HG03558 (cell line): ENCODE data around the gene DPH7.
"Not testable (repeated sequence)": the region's sequence is repeated elsewhere in the genome, so short reads cannot be mapped to it uniquely, and the experiment has no call there.

Source experiments
- ATAC-seq: cut with Tn5 transposase; IDR thresholded peaks from one replicate; pipeline ENCODE4 v1.9.1; 2021; ENCODE audit warnings: moderate number of reproducible peaks; ENCODE audit not compliant: unreplicated experiment; ENCODE audit errors: extremely low read depth

Gene DPH7

DNA sequence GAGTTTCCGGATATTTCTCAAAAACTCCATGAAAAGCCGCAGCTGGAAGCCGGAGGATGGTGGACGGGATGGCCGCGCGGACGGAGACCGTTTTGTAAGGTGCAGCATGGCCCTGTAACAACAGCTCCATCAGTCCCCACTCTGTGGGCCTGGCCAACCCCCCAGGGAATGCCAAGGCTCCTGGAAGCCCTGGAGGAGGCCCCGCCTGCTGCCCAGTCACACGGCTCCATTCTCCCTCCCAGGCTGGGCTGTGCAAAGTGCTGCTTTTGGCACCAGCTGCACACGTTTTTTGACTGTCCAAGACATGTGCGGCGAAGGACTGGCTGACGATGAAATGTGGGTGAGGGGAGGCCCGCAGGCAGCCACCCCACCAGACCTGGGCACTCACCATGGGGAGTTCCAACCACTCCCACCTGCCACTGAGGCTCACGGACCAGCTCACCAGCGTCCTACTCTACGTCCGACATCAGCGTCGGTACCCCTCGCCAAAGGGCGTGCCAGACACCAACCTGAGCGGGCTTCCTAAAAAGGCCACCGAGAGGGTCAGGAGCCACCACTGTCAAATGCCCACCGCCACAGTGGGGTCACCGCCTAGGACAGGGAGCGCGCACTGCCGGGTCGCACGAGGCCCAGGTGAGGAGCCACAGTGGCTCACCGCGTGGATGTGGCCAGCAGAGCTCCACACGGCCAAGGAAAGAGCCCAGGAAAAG lies 55.8 kb downstream of the DPH7 start:
- ATAC-seq = no peak

DNA sequence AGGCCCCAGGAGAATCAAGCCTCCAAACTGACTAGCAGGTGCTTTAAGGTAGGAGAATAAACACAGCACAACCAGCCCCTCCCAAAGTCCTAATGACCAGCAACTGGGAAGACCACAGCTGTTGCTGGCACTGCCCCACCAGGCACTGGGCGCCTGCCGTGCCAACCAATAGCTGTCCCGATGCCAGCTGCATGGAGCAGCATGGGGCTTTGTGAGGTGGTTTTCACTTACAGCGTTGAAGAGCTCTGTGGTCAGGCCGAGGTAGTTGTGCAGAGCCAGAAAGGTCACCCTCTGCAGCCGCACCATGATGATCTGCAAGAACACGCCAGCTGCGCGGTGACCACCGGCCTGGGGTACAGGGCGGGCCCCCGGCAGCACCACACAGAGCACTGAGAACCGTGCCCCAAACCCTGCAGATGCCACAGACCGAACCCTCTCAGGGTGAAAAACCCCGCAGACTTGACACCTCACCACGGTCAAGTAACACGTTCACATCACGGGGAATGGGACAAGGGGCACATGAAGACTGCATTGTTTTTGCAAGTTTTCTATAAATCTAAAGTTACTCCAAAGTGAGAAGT lies 57.2 kb downstream of the DPH7 start:
- no peak for ATAC-seq

DNA sequence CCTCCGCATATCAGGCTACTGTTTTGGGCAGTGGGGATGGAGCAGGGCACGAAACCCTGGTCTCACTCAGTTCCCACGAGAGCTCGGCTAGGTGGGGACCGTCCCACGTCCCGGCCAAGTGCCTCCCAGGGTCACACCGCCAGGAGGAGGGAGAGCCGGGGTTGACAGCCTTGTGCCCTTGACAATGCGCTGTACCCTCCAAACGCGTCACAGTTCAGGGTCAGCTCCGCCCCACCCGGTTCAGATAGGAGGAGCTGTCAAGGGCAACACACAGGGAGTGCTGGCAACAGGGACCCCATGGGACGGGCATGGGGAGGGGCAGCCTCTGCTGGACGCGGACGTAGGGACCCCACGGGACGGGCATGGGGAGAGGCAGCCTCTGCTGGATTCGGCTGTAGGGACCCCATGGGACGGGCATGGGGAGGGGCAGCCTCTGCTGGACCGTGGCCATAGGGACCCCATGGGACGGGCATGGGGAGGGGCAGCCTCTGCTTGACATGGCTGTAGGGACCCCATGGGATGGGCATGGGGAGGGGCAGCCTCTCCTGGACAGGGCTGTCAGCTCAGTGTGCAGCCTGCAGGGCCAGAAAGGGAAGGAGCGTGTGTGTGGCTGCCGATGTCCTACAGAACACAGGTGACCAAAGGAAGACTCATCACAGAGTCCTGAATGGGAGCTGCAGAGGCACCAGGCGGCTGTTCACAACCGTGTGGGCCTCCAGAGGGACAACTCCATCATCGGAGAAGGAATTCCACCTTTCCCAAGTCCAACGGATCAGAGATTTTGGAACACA lies 57.9 kb downstream of the DPH7 start:
- no peak for ATAC-seq

DNA sequence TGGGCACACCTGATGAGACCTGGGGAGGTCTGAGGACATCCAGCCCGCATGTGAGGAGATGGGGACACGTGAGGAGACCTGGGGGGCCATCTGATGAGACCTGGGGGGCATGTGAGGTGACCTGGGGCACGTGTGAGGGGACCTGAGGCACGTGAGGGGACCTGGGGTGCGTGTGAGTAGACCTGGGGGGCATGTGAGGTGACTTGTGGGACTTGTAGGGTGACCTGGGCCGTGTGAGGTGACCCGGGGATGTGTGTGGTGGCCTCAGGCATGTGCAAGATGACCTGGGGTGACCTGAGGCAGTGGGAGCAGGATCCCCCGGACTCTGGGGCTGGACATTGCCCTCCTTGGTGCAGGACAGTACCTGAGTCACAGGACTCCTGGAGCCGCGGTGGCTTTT lies 59.2 kb downstream of the DPH7 start:
- no peak for ATAC-seq

DNA sequence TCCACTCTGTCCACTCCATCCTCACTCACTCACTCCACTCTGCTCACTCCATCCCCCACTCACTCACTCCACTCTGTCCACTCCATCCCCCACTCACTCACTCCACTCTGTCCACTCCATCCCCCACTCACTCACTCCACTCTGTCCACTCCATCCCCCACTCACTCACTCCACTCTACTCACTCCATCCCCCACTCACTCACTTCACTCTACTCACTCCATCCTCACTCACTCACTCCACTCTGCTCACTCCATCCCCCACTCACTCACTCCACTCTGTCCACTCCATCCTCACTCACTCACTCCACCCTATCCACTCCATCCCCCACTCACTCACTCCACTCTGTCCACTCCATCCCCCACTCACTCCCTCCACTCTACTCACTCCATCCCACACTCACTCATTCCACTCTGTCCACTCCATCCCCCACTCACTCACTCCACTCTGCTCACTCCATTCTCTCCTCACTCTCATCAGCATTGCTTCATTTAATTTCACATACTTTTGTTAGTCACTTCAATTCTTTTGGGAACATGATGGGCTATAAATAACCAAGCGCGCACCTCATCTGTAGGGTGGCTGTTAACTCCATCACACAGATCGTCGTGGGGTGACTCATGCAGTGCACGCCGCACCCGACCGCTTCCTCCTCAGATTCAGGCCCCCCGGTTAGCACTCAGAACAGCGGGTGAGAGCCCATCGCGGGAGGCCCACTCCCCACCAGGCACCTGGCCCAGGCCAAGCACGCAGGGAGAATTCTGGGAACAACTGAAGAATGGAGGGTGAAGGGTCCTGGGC lies 59.9 kb downstream of the DPH7 start:
- ATAC-seq = not testable (repeated sequence)

DNA sequence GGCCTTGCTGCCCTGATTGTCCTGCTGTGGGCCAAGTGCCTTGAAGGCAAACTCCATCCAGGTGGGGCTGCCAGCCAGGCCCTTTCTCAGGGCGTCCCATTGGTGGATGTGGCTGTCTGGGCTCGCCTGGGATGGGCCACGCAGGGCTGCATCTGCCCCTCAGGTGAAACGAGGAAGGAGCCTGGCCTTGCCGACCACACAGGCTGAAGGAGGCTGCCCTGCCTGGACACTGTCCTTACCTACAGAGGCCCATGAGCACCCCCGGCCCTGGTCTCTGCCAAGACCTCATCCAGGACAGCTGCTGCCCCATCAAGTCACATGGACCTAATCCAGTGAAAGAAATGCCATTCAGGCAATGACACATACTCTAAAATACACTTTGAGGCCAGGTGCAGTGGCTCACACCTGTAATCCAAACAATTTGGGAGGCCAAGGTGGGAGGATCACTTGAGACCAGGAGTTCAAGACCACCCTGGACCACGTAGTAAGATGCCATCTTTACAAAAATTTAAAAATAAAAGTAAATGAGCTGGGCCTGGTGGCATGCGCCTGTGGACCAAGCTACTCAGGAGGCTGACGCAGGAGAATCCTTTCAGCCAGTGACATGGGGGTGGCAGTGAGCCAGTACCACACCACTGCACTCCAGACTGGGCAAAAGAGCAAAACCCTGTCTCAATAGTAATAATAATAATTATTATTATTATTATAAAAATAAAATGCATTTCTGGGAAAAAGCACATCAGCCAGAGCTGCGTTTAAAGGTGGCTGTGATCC lies 62.4 kb downstream of the DPH7 start:
- no peak for ATAC-seq

DNA sequence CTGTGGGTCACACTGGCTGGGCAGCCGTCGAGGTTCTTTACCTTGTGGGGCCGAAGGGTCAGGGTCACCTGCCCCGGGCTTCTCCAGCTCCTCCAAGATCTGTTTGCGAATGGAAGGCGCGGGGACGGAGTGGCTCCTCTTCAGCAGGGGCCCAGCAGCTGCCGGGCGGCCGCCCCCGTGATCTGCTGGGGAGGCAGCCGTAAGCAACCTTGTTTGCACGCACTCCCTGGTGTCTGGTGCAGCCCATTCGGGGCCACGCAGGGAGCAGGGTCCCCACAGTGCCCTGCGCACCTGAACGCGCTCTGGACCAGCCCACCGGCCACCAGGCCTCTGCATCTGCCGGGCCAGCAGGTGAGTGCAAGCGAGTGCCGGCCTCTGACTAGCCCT lies 63.4 kb downstream of the DPH7 start:
- no peak for ATAC-seq

DNA sequence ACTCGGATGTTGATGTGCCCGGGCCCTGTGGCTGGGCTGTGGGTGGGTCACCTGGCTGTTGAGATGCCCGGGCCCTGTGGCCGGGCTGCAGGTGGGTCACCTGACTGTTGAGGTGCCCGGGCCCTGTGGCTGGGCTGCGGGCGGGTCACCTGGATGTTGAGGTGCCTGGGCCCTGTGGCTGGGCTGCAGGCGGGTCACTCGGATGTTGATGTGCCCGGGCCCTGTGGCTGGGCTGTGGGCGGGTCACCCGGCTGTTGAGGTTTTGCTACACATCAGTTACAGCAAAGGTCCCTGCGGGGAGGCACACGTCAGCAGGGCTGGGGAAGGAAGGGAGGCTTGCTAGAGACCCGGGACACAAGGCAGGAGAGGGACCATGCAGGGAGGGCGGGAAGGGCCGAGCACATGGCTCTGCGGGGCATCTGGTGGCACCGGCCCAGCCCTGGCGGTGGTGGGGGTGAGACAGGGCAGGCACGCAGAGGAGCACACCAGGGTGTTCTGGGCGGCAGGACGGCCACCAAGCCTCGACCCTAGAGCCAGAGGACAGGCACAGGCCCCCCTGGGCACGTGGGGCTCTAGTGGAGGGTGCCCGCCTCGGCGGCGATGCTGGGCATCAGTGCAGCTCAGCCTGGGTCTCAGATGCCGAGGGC lies 63.9 kb downstream of the DPH7 start:
- ATAC-seq = no peak

DNA sequence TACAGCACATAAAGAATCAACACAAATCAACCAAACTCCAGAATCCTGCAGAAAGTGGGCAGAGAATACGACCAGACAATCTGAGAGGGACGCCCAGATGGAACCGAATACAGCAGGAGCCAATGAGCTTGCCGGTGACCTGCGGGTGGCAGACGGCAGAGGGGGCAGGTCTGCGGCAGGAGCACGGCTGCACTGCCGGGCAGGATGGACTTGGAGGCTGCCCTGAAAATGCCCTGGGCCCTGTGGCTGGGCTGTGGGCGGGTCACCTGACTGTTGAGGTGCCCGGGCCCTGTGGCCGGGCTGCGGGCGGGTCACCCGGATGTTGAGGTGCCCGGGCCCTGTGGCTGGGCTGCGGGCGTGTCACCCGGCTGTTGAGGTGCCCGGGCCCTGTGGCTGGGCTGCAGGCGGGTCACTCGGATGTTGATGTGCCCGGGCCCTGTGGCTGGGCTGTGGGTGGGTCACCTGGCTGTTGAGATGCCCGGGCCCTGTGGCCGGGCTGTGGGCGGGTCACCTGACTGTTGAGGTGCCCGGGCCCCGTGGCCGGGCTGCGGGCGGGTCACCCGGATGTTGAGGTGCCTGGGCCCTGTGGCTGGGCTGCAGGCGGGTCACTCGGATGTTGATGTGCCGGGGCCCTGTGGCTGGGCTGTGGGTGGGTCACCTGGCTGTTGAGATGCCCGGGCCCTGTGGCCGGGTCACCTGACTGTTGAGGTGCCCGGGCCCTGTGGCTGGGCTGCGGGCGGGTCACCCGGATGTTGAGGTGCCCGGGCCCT lies 64.7 kb downstream of the DPH7 start:
- ATAC-seq = not testable (repeated sequence)

DNA sequence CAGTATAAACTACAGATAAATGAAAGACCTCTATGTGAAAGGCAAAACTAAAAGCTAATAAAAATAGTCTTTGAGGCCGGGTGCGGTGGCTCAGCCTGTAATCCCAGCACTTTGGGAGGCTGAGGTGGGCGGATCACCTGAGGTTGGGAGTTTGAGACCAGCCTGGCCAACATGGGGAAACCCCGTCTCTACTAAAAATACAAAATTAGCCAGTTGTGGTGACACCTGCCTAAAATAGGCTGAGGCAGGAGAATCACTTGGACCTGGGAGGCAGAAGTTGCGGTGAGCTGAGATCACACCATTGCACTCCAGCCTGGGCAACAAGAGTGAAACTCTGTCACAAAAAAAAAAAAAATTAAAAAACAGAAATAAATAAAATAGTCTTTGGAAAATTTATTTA lies 65.6 kb downstream of the DPH7 start:
- not testable (repeated sequence) for ATAC-seq

DNA sequence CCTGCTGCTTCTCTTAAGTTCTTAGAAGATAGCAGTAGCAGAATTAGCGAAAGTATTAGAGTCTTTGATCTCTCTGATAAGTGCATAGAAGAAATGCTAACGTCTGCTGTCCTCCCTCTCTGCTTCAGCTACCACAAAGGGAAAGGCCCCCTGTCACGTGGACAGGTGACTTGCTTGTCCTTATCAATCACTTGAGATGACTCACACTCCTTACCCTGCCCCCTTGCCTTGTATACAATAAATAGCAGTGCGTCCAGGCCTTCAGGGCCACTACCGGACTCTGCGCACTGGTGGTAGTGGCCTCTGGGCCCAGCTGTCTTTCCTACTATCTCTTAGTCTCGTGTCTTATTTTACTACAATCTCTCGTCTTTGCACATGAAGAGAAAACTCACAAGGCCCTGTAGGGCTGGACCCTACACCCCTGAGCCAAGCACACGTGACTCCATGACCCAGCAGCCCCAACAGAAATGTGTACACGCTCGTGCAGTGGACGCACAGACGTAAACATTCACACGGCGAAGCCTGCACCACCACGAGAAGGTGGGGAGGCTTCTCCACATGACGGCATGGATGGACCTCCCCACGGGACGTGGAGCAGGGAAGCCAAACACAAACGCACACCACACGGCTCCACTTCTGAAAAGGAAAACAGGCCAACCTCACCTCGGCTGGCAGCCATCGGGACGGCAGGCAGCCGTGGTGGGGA lies 66.8 kb downstream of the DPH7 start:
- ATAC-seq = no peak

DNA sequence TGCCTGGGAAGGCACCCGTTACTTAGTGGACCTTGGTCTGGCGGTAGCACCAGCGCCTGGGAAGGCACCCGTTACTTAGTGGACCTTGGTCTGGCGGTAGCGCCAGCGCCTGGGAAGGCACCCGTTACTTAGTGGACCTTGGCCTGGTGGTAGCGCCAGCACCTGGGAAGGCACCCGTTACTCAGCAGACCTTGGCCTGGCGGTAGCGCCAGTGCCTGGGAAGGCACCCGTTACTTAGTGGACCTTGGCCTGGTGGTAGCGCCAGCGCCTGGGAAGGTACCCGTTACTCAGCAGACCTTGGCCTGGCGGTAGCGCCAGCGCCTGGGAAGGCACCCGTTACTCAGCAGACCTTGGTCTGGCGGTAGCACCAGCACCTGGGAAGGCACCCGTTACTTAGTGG lies 67.6 kb downstream of the DPH7 start:
- not testable (repeated sequence) for ATAC-seq

DNA sequence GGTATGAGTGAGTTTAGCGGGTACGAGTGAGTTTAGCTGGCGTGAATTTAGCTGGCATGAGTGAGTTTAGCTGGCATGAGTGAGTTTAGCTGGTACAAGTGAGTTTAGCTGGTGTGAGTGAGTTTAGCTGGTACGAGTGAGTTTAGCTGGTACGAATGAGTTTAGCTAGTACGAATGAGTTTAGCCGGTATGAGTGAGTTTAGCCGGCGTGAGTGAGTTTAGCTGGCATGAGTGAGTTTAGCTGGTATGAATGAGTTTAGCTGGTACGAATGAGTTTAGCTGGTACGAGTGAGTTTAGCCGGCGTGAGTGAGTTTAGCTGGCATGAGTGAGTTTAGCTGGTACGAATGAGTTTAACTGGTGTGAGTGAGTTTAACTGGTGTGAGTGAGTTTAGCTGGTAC lies 69.5 kb downstream of the DPH7 start:
- ATAC-seq = no peak

DNA sequence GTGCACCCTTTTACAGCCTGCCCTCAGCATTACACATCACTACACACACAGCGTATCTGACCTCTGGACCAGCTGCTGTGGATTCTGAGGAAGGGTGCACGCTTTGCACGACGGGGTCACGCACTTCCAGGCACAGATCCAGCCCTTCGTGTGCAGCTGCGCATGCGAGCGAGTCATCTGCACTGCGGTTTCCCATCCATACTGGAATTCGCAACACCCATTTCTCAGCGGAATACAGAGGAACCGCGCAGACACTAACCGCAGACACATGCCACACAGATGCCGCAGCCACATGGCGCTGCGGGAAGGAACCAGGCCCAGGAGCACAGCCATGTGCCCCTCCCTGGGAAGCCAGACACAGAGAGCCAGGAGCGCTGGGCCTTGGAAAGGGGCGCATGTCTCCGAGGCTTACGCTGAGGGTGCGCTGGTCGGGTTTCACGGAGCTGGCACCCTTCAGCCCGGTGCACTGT lies 72.0 kb downstream of the DPH7 start:
- ATAC-seq = no peak

DNA sequence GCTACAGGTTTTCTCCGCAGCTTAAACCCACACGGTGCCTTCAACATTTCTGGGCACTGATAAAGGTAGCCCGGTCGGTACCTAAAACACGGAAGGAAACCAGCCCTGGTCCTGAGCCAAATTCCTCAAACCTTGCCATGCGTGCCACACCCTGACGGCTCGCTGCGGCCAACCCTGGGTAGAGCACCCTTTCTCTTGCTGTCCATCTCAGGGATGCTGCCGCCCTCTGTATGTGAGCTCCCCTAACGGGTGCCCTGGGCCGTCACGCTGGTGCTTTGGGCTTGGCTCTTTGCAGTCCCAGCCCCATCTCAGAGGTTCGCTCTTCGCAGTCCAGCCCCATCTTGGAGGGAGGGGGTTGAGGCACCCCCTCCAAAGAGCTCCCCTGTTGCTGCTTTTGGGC lies 72.5 kb downstream of the DPH7 start:
- no peak for ATAC-seq

DNA sequence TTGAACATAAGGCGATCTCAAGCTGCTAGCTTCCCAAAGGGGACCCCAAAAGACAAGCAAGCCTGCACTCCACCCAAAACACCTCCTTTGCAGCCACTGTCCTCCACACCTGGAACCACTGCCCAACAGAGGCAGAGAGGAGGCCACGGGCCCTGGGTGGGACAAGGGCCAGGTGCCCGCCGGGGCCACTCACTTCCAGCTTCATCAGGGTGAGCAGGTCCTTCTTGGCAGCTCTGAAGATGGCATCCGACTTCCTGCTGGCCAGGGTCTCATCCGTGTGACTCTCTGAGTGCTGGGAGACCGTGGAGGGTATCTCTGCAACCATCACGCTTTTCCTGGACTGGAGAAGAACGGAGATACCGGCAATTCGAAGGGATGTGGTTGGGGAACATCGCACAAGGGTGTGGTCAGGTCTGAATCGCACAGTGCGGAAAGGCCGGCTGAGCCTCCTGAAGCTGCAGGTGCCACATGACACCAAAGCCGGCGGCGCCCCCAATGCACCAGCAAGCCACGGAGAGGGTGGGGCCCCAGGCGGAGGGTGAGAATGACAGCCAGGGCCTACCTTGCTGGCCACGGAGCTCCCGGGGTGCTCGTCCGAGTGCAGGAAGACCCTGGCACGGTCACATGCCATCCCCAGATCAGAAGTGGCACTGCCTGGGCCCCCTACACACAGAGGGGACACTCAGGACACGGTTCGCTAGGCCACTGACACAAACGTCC lies 73.1 kb downstream of the DPH7 start:
- ATAC-seq = no peak
